Stimulated activated CD4-positive, alpha-beta T cell treated with anti-CD3 and anti-CD28 coated beads, Interleukin-15, amount 100 ng/mL, for 48 hours (primary cell): ENCODE measurements around the gene PLA2G4D.

Experiments
- DNase-seq, 2 donors: peaks; one replicate each; pipeline ENCODE4 v3.0.0-alpha.2; 2020; ENCODE audit warnings: low read depth in 2 of 2

PLA2G4D gene

GRCh38 chr15:42094512-42094963, at the start of gene PLA2G4D:
PLA2G4D (minus strand) TSS chr15:42094562; CDS start chr15:42094459, 103 bp downstream.
- DNase-seq, result no peak

- no peak for DNase-seq
Measured at GRCh38 chr15:42143356-42143755, 49.0 kb upstream of the PLA2G4D start.

GRCh38 chr15:42141795-42142667, 47.7 kb upstream of the PLA2G4D start:
- no peak for DNase-seq

GRCh38 chr15:42141246-42141645, 46.9 kb upstream of the PLA2G4D start:
- no peak for DNase-seq

GRCh38 chr15:42140383-42141070, 46.2 kb upstream of the PLA2G4D start:
- DNase-seq, result no peak

GRCh38 chr15:42139596-42139995, 45.2 kb upstream of the PLA2G4D start:
- no peak for DNase-seq

GRCh38 chr15:42138968-42139386, 44.6 kb upstream of the PLA2G4D start:
- DNase-seq, result no peak

- DNase-seq, result no peak
Measured at GRCh38 chr15:42138411-42138810, 44.0 kb upstream of the PLA2G4D start.

GRCh38 chr15:42137461-42138261, 43.3 kb upstream of the PLA2G4D start:
- no peak for DNase-seq

- no peak for DNase-seq
Measured at GRCh38 chr15:42136513-42136912, 42.2 kb upstream of the PLA2G4D start.

- no peak for DNase-seq
Measured at GRCh38 chr15:42135351-42135750, 41.0 kb upstream of the PLA2G4D start.

GRCh38 chr15:42134617-42135245, 40.4 kb upstream of the PLA2G4D start:
- no peak for DNase-seq

- peak; percentile 31 to 68 for DNase-seq
Measured at GRCh38 chr15:42133886-42134502, 39.6 kb upstream of the PLA2G4D start.

GRCh38 chr15:42133356-42133755, 39.0 kb upstream of the PLA2G4D start:
- DNase-seq, result no peak

GRCh38 chr15:42131826-42132806, 37.8 kb upstream of the PLA2G4D start:
- DNase-seq, result no peak

- DNase-seq, result no peak
Measured at GRCh38 chr15:42131006-42131405, 36.6 kb upstream of the PLA2G4D start.

- no peak for DNase-seq
Measured at GRCh38 chr15:42130246-42130986, 36.1 kb upstream of the PLA2G4D start.

GRCh38 chr15:42129364-42129763, 35.0 kb upstream of the PLA2G4D start:
- DNase-seq, result no peak

GRCh38 chr15:42128476-42128875, 34.1 kb upstream of the PLA2G4D start:
- no peak for DNase-seq
